HuH-7 (cell line): Measurements from ENCODE around the gene GPR137C.
"Not testable (repeated sequence)": the region's sequence is repeated elsewhere in the genome, so short reads cannot be mapped to it uniquely, and the experiment has no call there.

ENCODE experiments used
- DNase-seq: peaks from one replicate; pipeline ENCODE4 v3.0.0; 2011; ENCODE audit warnings: low spot score

The GPR137C gene

GRCh38 chr14:52563120-52563519 lies 10.5 kb downstream of the GPR137C start:
- no peak for DNase-seq

GRCh38 chr14:52568454-52568853 lies 15.8 kb downstream of the GPR137C start:
- not testable (repeated sequence) for DNase-seq

GRCh38 chr14:52575858-52576257 lies 23.2 kb downstream of the GPR137C start:
- DNase-seq: no peak

GRCh38 chr14:52583544-52583943 lies 30.9 kb downstream of the GPR137C start:
- DNase-seq: no peak

GRCh38 chr14:52589646-52590045 lies 37.0 kb downstream of the GPR137C start:
- no peak for DNase-seq

GRCh38 chr14:52590318-52590717 lies 37.7 kb downstream of the GPR137C start:
- DNase-seq: no peak

- no peak for DNase-seq
Observed at GRCh38 chr14:52596320-52596719, 43.7 kb downstream of the GPR137C start.

GRCh38 chr14:52596861-52597260 lies 44.2 kb downstream of the GPR137C start:
- no peak for DNase-seq

- DNase-seq: no peak
Observed at GRCh38 chr14:52598568-52598967, 45.9 kb downstream of the GPR137C start.

- DNase-seq: no peak
Observed at GRCh38 chr14:52599974-52600373, 47.3 kb downstream of the GPR137C start.

GRCh38 chr14:52602131-52602530 lies 49.5 kb downstream of the GPR137C start:
- DNase-seq: no peak

GRCh38 chr14:52607061-52607460 lies 54.4 kb downstream of the GPR137C start:
- no peak for DNase-seq

GRCh38 chr14:52609445-52610044 lies 56.9 kb downstream of the GPR137C start:
- no peak for DNase-seq

- DNase-seq: no peak
Observed at GRCh38 chr14:52610187-52610586, 57.6 kb downstream of the GPR137C start.

- no peak for DNase-seq
Observed at GRCh38 chr14:52618602-52619001, 66.0 kb downstream of the GPR137C start.

GRCh38 chr14:52619687-52620086 lies 67.1 kb downstream of the GPR137C start:
- no peak for DNase-seq

- no peak for DNase-seq
Observed at GRCh38 chr14:52640137-52640536, 87.5 kb downstream of the GPR137C start.

GRCh38 chr14:52641745-52642144 lies 89.1 kb downstream of the GPR137C start:
- DNase-seq: no peak

GRCh38 chr14:52649511-52649910 lies 96.9 kb downstream of the GPR137C start:
- DNase-seq: no peak

GRCh38 chr14:52650774-52651173 lies 98.1 kb downstream of the GPR137C start:
- peak; percentile 2 for DNase-seq

GRCh38 chr14:52656905-52657304 lies 104.3 kb downstream of the GPR137C start:
- no peak for DNase-seq

GRCh38 chr14:52660325-52660724 lies 107.7 kb downstream of the GPR137C start:
- no peak for DNase-seq

- no peak for DNase-seq
Observed at GRCh38 chr14:52660832-52661231, 108.2 kb downstream of the GPR137C start.

GRCh38 chr14:52661314-52661713 lies 108.7 kb downstream of the GPR137C start:
- DNase-seq: no peak

GRCh38 chr14:52663850-52664249 lies 111.2 kb downstream of the GPR137C start:
- no peak for DNase-seq
